Measurements from ENCODE around the gene BIRC3.

DNA sequence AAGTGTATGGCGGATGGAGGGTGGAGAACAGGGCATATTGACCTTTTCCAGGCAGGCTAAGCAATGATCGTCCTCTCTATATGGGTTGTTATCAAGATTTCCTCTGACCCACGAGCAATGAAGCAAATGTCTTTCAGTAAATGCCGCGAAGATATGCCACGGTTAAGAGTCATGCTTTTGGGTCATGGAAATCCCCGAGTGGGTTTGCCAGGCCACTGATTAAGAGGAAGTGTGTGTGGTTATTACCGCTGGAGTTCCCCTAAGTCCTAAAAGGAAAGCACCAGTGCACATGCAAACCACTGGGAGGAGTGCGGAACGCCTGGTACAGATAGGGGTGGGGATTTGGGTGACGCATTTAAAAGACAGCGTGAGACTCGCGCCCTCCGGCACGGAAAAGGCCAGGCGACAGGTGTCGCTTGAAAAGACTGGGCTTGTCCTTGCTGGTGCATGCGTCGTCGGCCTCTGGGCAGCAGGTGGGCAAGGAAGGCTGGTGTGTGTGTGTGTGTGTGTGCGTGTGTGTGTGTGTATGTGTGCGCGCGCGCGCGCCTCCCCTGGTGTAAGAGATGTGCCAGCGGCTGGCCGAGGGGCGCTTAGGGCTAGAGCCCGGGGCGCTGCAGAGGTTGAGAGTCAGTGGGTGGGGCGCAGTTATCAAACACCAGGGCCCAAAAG is at the start of gene BIRC3:
- TF ChIP-seq POLR2A (IDR thresholded peaks at IDR 0.05; ENCODE audit: low read depth, low read length) (peak; percentile 99), POLR2AphosphoS5 (IDR thresholded peaks at IDR 0.05; ENCODE audit: low read depth, low read length) (peak; percentile 99), TAF1 (IDR thresholded peaks at IDR 0.05; ENCODE audit: low read depth, low read length) (peak; percentile 66), PAX5 (IDR thresholded peaks at IDR 0.05; ENCODE audit: insufficient read depth, low read length, severe bottlenecking) (peak; percentile 69)
